ENCODE measurements around the gene GSE1.

The GSE1 gene

DNA sequence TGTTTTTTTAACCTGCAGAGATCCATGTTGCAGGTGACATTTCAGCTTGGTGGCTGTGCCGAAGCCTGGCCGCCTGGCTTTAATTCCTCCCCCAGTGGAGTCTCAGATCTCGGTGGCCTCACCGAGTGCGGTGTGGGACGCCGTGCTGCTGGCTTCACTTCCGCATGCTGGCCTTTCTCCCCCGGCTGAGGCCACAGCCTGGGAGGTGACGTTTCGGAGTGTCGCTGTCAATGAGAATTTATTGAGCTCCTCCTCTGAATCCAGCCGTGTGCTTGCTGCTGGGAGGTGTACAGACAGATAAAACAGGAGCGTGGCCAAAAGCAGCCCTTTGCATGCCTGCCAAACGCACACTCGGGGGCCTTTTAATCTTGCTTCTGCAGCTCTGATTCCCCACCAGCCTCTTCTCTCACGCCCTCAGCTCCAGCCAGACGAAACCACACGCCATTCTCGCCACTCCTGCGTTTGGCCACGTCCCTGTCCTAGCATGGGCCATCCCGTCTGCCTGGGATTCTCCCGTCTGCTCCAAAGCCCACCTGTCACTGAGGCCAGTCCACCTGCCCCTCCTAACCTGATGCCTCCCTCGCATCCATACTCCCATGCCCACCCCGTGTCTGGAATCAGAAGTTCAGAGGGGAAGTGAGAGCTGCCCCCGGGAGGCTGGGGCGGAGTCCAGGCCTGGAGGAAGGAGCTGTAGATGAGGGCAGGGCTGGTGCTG, 3.6 kb downstream of the GSE1 start:
- DNase-seq (ENCODE audit: low read depth in 2 of 2), result no peak

- DNase-seq (ENCODE audit: low read depth in 2 of 2), result no peak
Measured at GRCh38 chr16:85617948-85618347, 4.8 kb downstream of the GSE1 start.

- DNase-seq (ENCODE audit: low read depth in 2 of 2), result no peak
Measured at GRCh38 chr16:85618521-85618920, 5.4 kb downstream of the GSE1 start.

GRCh38 chr16:85619101-85619891, 6.2 kb downstream of the GSE1 start:
- no peak for DNase-seq (ENCODE audit: low read depth in 2 of 2)

- no peak for DNase-seq (ENCODE audit: low read depth in 2 of 2)
Measured at GRCh38 chr16:85620374-85620773, 7.3 kb downstream of the GSE1 start.

DNA sequence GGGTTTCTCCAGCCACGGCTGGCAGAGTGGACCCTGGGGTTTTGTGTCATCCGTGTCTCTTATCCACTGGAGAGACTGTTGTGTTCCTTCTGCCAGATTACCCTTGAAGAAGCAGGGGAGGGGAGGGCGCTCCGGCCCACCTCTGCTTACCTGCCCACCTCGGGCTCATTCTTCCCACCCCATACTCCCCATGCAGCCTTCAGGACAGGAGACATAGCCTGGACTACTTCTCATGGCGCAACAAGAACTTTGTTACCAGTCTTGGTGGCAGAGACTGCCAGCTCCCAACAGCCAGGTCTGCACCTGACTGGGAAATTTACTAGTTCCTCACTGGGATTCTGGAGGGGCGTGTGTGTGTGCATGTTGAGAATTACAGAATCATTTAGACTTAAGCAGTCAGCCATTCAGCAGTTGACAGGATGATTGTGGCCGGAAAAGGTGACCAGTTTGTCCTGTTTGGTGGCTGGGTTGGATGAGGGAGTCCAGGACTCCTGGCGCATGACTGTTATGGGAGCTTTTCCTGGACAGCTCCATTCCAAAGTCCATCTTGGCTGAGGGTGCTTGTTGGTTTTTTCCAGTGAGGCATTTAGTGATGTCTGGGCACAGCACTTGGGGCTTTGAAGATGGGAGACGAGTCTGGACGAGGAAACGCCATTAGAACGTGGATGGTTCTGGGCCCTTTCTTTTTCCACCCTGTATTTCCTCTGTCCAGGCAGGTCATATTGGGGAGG, 8.7 kb downstream of the GSE1 start:
- no peak for DNase-seq (ENCODE audit: low read depth in 2 of 2)

DNA sequence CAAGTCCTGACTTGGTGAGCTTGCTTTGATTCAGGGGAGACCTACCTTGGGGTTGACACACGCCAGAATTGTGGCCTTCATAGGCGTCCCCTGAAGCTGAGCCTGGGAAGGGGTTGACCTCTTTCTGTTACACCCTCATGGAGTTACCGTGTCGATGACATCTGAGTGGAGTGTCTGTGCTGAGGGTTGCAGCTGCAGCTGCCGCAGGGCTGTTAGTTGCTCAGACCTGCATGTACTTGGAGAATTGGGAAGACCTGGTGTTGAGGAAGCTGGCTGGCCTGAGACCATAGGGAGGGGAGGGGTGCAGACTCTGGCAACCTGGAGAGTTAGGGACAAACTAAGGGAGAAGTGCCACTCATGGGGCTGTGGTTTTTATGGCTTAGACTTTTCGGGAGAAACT, 9.6 kb downstream of the GSE1 start:
- DNase-seq (ENCODE audit: low read depth in 2 of 2), result no peak

DNA sequence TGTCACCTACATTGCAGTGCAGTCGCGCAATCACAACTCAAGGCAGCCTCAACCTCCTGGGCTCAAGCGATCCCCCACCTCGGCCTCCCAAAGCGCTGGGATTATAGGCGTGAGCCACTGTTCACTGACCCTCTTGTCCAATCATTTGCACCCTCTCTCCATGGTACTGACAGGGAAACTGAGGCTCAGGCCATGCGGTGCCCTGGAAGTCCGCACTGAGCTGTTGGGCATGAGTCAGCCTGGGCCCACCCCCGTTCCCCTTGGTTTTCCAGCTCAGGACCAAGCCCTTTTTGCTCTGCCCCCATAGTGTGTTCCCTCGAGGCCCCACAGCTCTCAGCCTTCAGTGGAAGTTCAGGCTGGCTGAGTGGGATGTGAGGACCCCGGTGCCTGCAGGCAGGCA, 10.1 kb downstream of the GSE1 start:
- no peak for DNase-seq (ENCODE audit: low read depth in 2 of 2)

DNA sequence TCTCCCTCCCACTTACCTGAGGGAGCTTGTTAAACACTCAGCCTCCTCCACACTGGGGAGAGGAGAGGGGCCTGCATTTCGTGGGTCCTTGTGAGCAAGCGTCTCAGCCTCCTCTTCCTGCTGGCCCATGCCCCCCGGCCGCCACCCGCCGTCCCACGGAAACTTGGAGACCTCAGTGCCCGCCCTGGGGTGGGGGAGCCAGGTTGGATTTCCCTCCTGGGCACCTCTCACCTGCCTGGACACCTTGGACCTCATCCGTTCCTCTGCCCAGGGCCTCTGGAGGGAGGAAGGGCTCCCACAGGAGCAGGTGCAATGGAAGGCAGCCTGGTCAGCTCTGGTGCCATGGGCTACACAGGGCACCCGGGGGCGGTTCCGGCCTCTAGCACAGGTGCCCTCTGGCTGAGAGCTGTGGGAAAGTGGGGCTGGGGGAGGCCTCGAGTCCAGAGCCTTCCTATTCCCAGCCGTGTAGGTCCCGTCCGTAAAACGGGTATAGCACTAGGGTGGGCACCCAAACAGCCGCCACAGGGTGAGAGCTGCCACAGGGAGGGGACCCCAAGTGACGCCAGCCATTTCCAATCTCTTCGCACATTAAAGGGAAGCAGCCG, 11.0 kb downstream of the GSE1 start:
- no peak for DNase-seq (ENCODE audit: low read depth in 2 of 2)

DNA sequence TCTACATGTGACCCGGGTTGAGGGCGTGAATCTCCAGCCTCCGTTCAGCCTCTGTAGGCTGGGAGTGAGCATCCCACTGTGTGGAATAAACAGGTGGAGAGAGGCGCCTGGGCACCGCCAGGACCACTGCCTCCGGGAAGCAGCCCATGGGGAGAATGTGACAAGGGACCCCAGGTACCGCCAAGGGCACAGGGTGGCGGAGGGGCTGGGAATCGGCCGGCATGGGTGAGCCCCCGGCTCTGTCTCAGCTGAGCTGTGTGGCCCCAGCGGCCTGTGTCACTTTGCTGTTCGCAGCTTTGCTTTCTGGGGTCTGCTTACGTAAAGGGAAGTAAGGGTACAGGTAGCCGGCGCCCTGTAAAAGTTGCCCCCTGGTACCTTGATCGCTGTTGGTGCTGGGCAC, 11.5 kb downstream of the GSE1 start:
- DNase-seq (ENCODE audit: low read depth in 2 of 2), result no peak

GRCh38 chr16:85625053-85625452, 11.9 kb downstream of the GSE1 start:
- no peak for DNase-seq (ENCODE audit: low read depth in 2 of 2)

DNA sequence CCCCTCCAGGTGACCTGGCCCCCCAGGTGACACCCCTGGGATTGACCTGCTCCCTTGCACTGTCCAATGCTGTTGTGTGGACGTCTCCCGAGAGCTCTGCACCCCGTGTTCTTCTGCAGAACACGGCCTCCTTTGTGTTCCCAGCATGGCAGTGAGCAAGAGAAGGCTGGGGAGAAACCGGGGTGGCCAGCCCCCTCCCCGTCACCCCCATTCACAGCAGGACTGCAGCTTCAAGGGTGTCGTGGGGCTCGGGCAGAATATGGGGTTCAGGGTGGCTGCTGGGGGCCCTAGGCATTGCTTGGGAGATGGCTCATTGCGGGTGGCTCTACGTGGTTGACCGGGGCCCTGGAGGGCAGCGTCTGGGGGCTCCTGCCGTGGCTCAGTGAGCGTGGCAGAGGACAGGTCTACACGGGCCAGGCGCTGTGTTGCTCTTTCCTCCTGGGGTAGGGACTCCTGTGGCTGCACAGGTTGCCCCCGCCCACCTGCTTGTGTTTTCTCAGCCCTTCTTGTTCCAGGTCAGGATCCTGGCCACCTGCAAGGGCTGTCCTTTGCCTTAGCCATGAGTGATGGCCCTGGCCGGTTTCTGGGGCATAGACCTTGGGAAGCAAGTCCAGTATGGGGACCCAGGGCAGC, 12.5 kb downstream of the GSE1 start:
- no peak for DNase-seq (ENCODE audit: low read depth in 2 of 2)

DNA sequence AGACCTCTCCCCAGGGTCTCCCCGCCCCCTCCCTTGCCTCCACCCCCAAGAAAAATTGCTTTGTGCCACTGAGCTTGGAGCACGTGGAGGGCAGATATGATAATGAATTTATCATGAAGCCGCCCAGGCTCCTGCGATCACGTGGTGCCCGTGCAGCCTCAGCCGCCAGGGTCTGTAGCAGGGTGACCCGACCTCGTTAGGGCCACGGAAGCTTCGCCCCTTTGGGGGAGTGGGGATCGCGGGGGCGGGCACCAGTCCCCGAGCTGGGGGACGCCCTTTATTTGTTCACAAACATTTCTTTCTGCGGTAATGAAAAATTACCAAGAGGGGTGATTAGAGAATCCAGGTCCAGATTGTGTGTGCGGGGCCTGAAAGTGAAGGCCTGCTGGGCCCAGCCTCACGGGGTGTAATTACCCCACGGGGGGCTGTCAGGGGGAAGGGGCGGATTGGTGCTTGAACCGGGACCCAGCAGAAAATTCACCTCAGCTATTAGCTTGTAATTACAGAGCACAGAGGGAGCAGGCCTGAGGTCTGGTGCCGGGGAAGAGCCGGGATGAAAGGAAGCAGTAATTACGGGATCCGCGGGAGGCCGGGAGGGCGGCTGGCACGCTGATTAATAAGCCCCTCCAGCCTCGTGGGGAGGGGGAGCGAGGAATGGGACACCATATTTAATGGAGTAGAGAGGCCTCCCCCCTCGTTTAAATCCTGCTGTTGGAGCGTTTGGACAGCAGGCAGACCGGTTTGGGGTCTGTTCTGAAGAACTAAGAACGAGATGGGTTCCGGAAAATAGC, 13.3 kb downstream of the GSE1 start:
- no peak for DNase-seq (ENCODE audit: low read depth in 2 of 2)

DNA sequence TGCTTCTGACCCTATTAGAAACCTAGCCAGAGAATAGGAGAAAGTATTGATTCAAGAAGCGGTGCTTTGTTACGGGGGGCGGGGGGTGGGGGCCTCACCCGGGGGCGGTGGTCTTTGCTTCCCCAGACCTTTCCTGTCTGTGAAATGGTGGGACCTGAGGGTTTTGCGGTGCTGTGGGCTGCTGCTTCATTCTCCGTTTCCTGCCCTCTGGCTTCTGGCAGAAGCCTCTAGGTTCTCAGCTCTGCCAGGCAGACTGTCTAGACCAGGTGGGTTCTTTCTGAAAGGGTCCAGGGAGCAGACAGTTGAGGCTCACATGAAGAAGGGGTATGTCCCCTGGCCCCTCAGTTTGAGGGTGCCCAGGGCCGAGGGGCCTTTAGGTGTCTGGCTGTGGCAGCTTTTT, 14.0 kb downstream of the GSE1 start:
- DNase-seq (ENCODE audit: low read depth in 2 of 2), result no peak

- no peak for DNase-seq (ENCODE audit: low read depth in 2 of 2)
Measured at GRCh38 chr16:85627526-85628264, 14.6 kb downstream of the GSE1 start.

DNA sequence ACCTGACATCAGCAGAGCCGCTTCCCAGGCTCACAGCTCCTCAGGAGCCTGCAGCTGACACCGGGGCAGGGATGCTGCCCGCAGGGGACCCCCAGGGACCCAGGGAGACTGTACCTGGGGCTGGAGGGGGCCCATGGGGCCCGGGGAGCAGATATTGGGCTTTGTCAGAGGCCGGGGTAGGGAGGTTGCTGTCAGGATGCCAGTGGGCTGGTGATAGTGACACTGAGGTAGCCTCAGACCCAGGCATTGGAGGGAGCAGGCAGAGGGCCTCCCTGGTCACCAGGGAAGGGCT, 15.1 kb downstream of the GSE1 start:
- no peak for DNase-seq (ENCODE audit: low read depth in 2 of 2)

GRCh38 chr16:85628645-85629044, 15.5 kb downstream of the GSE1 start:
- DNase-seq (ENCODE audit: low read depth in 2 of 2), result no peak

DNA sequence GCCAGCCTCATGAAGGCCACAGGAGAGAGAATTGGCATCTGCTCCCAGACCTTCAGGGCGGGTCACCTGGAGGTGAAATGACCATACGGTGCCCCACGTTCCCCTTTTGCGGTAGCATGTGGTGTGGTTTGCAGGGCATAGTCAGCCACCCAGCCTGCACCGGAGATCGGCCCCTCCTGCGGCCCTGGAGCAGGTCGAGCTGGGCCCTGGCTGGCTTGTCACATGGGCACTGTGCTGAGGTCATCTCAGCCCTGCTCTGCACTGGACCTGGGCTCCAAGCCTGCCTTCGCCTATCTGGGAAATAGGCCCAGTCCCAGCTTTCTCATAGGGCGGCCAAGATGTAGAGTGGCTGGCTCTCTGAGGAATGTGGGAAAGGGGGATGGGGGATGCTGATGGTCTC, 16.2 kb downstream of the GSE1 start:
- DNase-seq (ENCODE audit: low read depth in 2 of 2), result no peak

DNA sequence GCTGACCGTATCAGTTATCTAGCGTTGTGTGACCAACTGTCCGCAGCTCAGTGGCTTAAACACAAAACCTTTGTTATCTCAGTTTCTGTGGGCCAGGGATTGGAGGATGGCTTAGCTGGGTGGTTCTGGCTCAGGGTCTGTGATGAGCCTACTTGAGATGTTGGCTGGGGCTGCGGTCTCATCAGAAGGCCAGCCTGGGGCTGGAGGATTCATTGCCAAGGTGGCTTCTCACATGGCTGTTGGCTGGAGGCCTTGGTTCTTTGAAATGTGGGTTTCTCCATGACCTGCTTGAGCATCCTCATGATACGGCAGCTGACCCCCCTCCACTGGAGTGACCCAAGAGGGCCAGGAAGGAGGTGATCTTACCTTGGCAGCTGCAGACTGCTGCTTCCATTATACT, 16.7 kb downstream of the GSE1 start:
- DNase-seq (ENCODE audit: low read depth in 2 of 2), result no peak

DNA sequence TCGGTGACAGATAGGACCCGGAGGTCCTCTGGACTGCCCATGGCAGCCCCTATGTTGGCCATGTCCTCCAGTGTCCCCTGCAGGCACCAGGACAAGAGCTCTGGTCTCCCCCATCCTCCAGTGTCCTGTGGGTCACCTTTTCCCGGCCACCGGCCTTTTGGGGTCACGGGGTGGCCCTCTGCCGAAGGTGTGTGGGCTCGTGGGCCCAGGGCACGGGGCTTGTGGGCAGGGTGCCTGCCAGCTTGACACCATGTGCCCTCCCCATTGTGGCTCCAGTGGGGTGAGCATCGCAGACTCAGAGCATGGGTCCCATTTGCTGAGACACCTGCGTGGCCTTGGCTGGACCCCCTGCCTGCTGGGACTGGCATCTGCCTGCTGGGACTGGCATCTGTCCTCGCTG, 18.1 kb downstream of the GSE1 start:
- no peak for DNase-seq (ENCODE audit: low read depth in 2 of 2)

Data from stimulated activated CD4-positive, alpha-beta T cell treated with anti-CD3 and anti-CD28 coated beads, Interleukin-1b, Interleukin-23, amount 100 ng/mL, for 1 hour (primary cell).